PC-9 (cell line): Measurements from ENCODE around the gene YLPM1.

Source experiments
- CTCF ChIP-seq: fragments of 200-600 bp; sonication (generic); conservative IDR thresholded peaks from 2 replicates; pipeline ENCODE4 v1.6.1; 2017; ENCODE audit warnings: mixed run types, antibody characterized with exemption, mild to moderate bottlenecking, moderate library complexity
- EZH2 ChIP-seq: fragments of 200-600 bp; sonication (generic); IDR thresholded peaks from 2 replicates; pipeline ENCODE4 v1.8.0; 2017; ENCODE audit warnings: antibody characterized with exemption, low read depth

GRCh38 chr14:74841230-74842207 is 78.4 kb downstream of the YLPM1 start:
- TF ChIP-seq CTCF (no peak), EZH2 (no peak)
